GM21515 (cell line): ENCODE data around the gene STARD8.
"Not testable (repeated sequence)": the region's sequence is repeated elsewhere in the genome, so short reads cannot be mapped to it uniquely, and the experiment has no call there.

Experiments used
- ATAC-seq: cut with Tn5 transposase; IDR thresholded peaks from one replicate; pipeline ENCODE4 v1.9.1; 2021; ENCODE audit not compliant: unreplicated experiment

Gene STARD8

DNA sequence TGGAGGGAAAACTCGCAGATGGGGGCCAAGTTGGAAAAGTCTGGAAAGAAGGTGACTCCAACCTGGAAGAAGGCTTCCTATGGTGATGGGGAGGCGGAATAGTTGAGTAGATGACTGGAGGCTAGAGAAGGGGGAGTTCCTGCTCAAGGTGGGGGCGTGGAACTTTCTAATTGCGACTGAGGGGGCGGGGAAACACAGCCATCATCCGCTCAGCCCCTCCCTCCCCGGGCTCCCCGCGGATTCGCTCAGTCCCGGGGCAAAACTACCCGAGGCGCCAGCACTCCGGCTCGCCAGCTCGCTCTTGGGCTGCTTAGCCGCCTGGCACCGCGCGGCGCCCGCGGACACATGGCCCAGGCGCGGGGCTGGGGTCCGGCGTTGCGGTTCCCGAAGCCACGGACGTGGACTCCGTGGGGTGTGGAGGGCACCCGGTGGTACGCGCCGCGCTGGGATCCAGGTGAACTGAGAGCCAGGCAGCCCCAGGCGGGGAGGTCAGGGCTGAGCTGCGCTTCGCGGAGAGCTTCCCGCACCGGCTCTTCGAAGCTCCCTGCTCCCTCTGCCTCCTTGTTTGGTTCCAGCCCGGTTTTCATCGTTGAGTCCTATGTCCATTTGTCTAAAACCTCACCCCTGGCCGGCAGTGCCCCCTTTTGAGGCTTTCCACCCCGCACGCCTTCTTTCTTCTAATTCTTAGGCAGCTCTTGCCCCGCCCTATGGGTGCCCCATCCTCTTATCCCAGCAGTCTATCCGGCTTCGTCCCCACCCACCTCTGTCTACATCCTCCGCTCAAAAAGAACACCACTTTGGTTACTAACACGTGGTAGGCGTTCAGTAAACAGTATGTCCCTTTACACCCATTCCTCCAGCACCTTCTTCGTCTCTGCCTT is 38.9 kb downstream of the STARD8 start:
- no peak for ATAC-seq

- ATAC-seq: not testable (repeated sequence)
Observed at GRCh38 chrX:68688931-68689330, 41.5 kb downstream of the STARD8 start.

- ATAC-seq: no peak
Observed at GRCh38 chrX:68690936-68691501, 43.6 kb downstream of the STARD8 start.

DNA sequence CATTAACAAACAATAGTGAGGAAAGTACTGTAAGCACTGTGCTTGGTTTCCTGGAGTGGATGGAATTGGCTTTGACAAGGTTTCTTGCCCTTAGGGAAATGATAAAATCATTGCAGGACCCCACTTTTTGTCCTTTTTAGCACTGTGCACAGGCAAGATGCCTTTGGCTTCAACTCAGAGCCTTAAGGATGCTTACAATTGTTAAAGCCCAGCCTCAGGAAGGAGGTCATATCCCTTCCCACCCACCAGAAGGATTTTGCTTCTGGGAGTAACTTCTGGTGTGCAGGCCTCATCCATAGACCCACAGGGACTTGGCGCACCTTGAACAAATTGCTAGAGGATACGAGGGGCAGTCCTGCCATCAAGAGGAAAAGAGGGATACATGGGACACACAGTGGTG is 44.5 kb downstream of the STARD8 start:
- ATAC-seq: no peak

- no peak for ATAC-seq
Observed at GRCh38 chrX:68692651-68693050, 45.2 kb downstream of the STARD8 start.

- ATAC-seq: no peak
Observed at GRCh38 chrX:68693481-68694434, 46.3 kb downstream of the STARD8 start.

DNA sequence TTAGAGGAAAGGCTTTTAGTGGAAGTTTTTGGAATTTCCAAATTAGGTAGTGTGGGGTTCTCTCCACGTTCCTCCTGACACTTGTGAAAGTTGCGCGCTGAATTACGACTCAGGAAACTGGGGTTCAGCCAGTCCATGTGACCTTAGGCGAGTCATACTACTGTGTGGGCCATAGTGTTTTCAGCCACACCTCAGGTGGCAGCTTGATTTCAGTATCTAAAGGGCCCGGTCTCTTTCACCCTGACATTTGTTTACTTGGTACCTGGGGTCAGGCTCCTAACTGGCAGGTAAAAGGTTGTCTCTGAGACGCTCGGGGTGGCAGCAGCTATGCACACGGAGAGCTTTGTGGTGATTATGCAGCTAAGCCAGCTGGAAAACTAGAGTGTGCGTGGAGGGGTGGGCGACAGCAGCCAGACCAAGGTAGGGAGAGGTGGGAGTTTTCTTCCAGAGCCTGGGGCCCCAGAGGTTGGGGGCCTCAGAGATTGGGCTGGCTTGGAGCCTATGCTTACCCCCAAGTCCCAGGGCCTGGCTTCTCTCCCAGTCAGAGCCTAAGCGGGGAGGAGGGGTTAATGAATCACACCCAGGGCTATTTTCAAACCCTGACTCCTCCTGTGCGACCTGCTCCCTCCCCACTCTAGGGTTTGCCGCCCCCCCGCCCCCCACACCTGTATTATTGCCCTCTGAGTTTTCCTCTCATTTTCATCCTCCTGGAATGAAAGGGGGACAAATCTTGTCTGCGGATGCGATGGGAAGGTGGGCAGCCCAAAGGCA is 47.2 kb downstream of the STARD8 start:
- ATAC-seq: no peak

DNA sequence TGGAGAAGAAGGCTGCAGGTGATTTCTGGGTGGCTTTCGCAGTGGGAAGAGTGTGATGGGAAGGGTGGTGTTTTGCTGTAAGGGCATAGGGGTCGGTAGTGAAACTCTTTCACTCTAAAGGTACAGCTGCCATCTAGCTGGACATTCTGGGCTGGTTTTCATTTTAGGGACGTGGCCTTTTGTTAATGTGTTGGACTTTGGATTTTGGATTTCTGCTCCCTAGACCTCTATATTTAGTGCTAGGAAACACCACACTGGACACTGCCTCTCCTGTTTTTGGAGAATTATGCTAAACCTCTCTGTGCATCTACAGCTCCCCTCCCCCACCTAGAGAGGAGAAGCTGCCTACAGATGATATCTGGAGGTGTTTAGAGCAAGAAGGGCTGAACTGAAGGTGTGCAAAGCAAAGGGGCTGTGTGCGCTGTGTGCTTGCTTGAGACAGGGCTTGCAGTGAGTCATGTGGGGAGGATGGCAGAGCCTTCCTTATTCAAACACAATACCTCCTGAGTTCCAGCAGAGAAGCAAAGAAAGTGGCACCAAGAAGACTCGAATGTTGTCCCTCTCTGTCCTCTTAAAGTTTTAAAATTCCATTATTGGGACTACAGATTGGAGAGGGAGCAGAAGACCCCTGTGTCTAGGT is 47.9 kb downstream of the STARD8 start:
- no peak for ATAC-seq

- ATAC-seq: no peak
Observed at GRCh38 chrX:68696267-68696990, 49.0 kb downstream of the STARD8 start.

GRCh38 chrX:68697036-68697435 is 49.6 kb downstream of the STARD8 start:
- ATAC-seq: no peak

GRCh38 chrX:68697465-68698125 is 50.1 kb downstream of the STARD8 start:
- no peak for ATAC-seq

DNA sequence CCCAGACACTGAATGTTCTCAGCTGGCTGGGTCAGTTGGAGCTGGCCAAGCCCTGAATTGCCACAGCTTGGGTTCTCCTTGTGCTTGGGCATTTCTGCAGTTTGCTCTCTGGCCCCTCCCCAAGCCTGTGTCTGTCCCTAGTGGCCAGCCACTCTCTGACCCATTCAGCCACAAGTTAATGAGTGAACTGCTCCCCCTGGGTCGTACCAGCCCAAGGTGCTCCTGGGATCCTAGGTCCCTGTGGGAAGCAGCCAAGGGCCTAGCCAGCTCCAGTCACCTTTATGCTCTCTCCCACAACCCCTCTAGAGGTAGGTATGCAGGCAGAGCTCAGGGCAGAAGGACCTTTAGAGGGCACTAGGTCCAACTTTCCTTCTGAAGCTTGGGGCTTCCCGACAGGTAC is 51.5 kb downstream of the STARD8 start:
- no peak for ATAC-seq

GRCh38 chrX:68699960-68700746 is 52.7 kb downstream of the STARD8 start:
- no peak for ATAC-seq

DNA sequence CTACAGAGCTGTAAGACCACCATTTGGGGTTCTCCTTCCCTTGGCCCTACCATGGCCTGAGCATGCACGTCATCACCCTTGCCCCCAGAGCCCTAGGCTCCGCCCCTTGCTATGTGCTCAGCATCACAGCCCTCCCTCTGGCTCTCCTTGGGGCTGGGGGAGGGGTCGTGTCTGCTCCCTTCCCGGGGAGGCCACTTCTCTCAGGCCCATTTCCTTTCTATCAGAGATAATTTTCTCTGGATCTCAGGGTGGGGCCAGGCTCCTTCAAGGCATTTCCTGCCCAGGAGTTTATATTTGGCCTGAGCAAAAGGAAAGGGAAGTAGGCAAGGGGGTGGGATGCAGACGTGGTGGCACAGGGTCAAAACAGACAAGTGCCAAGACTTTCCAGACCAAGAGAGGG is 55.9 kb downstream of the STARD8 start:
- no peak for ATAC-seq

GRCh38 chrX:68703846-68704245 is 56.4 kb downstream of the STARD8 start:
- ATAC-seq: no peak

GRCh38 chrX:68705986-68706385 is 58.5 kb downstream of the STARD8 start:
- no peak for ATAC-seq

DNA sequence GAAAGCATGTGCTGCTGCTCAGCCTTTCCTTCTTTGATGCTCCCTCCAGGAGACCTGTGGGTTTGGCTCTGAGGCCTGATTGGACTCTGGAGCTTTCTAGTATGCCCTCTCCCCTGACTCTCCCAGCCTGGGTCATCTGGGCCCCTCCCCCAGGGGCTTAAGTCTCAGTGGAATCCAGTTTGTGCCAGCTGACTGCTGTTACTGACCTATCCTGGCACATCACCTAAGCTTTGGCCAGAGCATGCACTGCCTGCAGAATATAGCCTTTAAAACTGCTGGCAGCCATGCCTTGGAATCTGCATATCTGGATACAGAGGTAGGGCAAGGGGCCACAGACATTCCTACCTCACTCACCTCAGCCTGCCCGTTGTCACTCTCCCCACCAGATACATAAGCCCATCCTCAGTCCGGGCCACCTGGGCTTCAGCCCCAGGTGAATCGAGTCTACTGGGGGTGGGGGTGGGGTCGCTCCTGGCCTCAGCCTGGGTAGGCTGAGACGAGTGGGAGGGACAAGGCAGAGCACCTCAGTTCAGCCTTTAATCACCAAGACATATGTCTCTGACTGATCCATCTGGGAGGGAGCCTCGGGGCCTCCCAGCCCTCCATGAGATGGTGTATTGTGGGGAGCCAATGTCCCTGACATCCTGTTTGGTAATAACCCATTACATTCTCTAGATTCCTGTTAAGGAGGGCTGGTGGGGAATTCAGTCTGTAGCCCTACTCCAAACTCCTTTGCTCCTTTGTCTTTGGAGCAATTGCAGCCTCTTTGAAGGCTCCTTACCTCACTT is 61.2 kb downstream of the STARD8 start:
- no peak for ATAC-seq
